HL-60 (cell line): ENCODE measurements around the gene ANKS1B.

Experiments
- CTCF ChIP-seq: IDR thresholded peaks from one replicate; pipeline ENCODE4 v1.5.1; 2011; ENCODE audit warnings: low read length, control low read depth, inconsistent platforms; ENCODE audit not compliant: insufficient read depth
- GABPA ChIP-seq: IDR thresholded peaks from 2 replicates; pipeline ENCODE4 v1.6.1; 2012; ENCODE audit warnings: low read depth
- POLR2AphosphoS5 ChIP-seq: IDR thresholded peaks from 2 replicates; pipeline ENCODE4 v1.6.1; 2012; ENCODE audit warnings: low read depth
- REST ChIP-seq: IDR thresholded peaks from 2 replicates; pipeline ENCODE4 v1.6.1; 2012; ENCODE audit warnings: low read depth; ENCODE audit not compliant: insufficient replicate concordance
- SPI1 ChIP-seq: IDR thresholded peaks from 2 replicates; pipeline ENCODE4 v1.6.1; 2012; ENCODE audit warnings: low read depth, mild to moderate bottlenecking, borderline replicate concordance

GRCh38 chr12:99435095-99435791 is 549.5 kb downstream of the ANKS1B start:
- TF ChIP-seq CTCF (no peak), REST (no peak), SPI1 (no peak), GABPA (no peak), POLR2AphosphoS5 (no peak)
